HFF-Myc (cell line): ENCODE measurements around the gene SHMT2.

ENCODE experiments used
- DNase-seq: peaks from one replicate; pipeline ENCODE4 v3.0.0-alpha.2; 2011; ENCODE audit warnings: low read depth; ENCODE audit errors: extremely low read depth
- H3K4me3 ChIP-seq: replicated peaks from 2 replicates; pipeline ENCODE4 v1.5.1; 2011; ENCODE audit warnings: low read depth, mild to moderate bottlenecking, control low read depth, low read length
- CTCF ChIP-seq: IDR thresholded peaks from 2 replicates; pipeline ENCODE4 v1.5.1; 2012; ENCODE audit warnings: mild to moderate bottlenecking, low read depth, low read length, control low read depth; ENCODE audit errors: missing control alignments

Gene SHMT2

GRCh38 chr12:57238854-57239554, 9.5 kb downstream of the SHMT2 start:
- peak overlapping the region; percentile 57 for H3K4me3 ChIP-seq
- TF ChIP-seq CTCF, result peak; percentile 100
- no peak for DNase-seq

- no peak for DNase-seq
- no peak for TF ChIP-seq CTCF
- peak overlapping the region; percentile 57 for H3K4me3 ChIP-seq
Measured at GRCh38 chr12:57239587-57240065, 10.1 kb downstream of the SHMT2 start.

GRCh38 chr12:57240066-57240921, 10.8 kb downstream of the SHMT2 start:
- H3K4me3 ChIP-seq, result peak overlapping the region; percentile 57
- no peak for DNase-seq
- TF ChIP-seq CTCF, result no peak

- H3K4me3 ChIP-seq, result peak overlapping the region; percentile 57
- no peak for DNase-seq
- TF ChIP-seq CTCF, result no peak
Measured at GRCh38 chr12:57240926-57241401, 11.5 kb downstream of the SHMT2 start.

GRCh38 chr12:57241402-57242310, 12.1 kb downstream of the SHMT2 start:
- H3K4me3 ChIP-seq, result no peak overlapping the region
- no peak for DNase-seq

More at GRCh38 chr12:57241402-57242310, 12.1 kb downstream of the SHMT2 start:
- TF ChIP-seq CTCF, result no peak
